NB4 (cell line): Measurements from ENCODE around the gene EIF3C.
"Not testable (repeated sequence)": the region's sequence is repeated elsewhere in the genome, so short reads cannot be mapped to it uniquely, and the experiment has no call there.

Experiments
- MYC ChIP-seq: IDR thresholded peaks from 2 replicates; pipeline ENCODE4 v1.6.1; 2011; ENCODE audit warnings: low read depth, low read length
- POLR2A ChIP-seq: IDR thresholded peaks from 2 replicates; pipeline ENCODE4 v1.6.1; 2011; ENCODE audit warnings: mild to moderate bottlenecking; ENCODE audit not compliant: insufficient read length; ENCODE audit errors: extremely low read depth
- TF ChIP-seq, protein P1 (sequence below): IDR thresholded peaks from one replicate; pipeline ENCODE4 v1.5.1; 2012; ENCODE audit warnings: low read depth, low read length
- TF ChIP-seq, protein P2 (sequence below): IDR thresholded peaks from 2 replicates; pipeline ENCODE4 v1.6.1; 2011; ENCODE audit warnings: low read depth, low read length

DNA sequence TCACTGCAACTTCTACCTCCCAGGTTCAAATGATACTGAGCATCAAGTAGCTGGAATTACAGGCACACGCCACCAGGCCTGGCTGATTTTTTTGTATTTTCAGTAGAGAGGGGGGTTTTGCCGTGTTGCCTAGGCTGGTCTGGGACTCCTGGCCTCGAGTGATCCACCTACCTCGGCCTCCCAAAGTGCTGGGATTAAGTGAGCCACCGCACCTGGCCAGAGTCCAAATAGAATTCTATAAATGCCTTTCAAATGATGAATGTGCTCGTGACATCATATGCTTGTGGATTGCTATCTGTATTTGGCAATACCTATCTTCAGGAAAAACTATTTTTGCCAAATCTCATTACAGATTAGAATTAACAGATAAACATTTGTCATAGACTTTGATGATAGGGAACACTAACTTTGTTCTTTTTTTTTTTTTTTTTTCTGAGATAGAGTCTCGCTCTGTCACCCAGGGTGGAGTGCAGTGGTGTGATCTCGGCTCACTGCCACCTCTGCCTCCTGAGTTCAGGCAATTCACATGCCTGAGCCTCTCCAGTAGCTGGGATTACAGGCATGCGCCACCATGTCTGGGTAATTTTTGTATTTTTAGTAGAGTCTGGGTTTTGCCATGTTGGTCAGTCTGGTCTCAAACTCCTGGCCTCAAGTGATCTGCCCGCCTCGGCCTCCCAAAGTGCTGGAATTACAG lies 17.9 kb upstream of the EIF3C start:
- TF ChIP-seq POLR2A, MYC: not testable (repeated sequence)
- TF ChIP-seq, protein P1, sequence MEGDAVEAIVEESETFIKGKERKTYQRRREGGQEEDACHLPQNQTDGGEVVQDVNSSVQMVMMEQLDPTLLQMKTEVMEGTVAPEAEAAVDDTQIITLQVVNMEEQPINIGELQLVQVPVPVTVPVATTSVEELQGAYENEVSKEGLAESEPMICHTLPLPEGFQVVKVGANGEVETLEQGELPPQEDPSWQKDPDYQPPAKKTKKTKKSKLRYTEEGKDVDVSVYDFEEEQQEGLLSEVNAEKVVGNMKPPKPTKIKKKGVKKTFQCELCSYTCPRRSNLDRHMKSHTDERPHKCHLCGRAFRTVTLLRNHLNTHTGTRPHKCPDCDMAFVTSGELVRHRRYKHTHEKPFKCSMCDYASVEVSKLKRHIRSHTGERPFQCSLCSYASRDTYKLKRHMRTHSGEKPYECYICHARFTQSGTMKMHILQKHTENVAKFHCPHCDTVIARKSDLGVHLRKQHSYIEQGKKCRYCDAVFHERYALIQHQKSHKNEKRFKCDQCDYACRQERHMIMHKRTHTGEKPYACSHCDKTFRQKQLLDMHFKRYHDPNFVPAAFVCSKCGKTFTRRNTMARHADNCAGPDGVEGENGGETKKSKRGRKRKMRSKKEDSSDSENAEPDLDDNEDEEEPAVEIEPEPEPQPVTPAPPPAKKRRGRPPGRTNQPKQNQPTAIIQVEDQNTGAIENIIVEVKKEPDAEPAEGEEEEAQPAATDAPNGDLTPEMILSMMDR = not testable (repeated sequence)
- TF ChIP-seq, protein P2, sequence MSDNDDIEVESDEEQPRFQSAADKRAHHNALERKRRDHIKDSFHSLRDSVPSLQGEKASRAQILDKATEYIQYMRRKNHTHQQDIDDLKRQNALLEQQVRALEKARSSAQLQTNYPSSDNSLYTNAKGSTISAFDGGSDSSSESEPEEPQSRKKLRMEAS = not testable (repeated sequence)
